Ascending aorta (tissue), 2 donors: ENCODE results near the gene PHF13. TPM values are rescaled to one million over a fixed set of nuclear protein-coding genes. Genes with fewer than 3 reads are reported as not detected.

Experiments used
- DNase-seq, 2 donors: peaks; one replicate each; pipeline ENCODE4 v3.0.0-alpha.2; 2019; ENCODE audit warnings: low spot score in 2 of 2
- H3K27ac ChIP-seq, 2 donors: fragments of 200-600 bp; sonication (generic); one replicate each; pipeline ENCODE4 v1.5.1; 2016 to 2017; ENCODE audit warnings: mild to moderate bottlenecking in 1 of 2
- H3K27me3 ChIP-seq: fragments of 200-600 bp; sonication (generic); one replicate; pipeline ENCODE4 v1.5.1; 2017
- H3K36me3 ChIP-seq, 2 donors: fragments of 200-600 bp; sonication (generic); one replicate each; pipeline ENCODE4 v1.5.1; 2016
- H3K4me1 ChIP-seq, 2 donors: fragments of 200-600 bp; sonication (generic); one replicate each; pipeline ENCODE4 v1.5.1; 2016 to 2017; ENCODE audit warnings: mild to moderate bottlenecking in 1 of 2
- H3K4me3 ChIP-seq, 2 donors: fragments of 200-600 bp; sonication (generic); one replicate each; pipeline ENCODE4 v1.5.1; 2016 to 2017; ENCODE audit warnings: mild to moderate bottlenecking in 1 of 2
- H3K9me3 ChIP-seq, 2 donors: fragments of 200-600 bp; sonication (generic); one replicate each; pipeline ENCODE4 v1.5.1; 2016
- CTCF ChIP-seq, 3 experiments: fragments of 200-600 bp in 2 of 3; fragments of 450-650 bp in 1 of 3; sonication (generic) in 2 of 3; IDR thresholded peaks; one replicate each; pipeline ENCODE4 v1.5.1; 2016 to 2019; ENCODE audit warnings: antibody characterized with exemption in 3 of 3, mild to moderate bottlenecking in 1 of 3, moderate library complexity in 1 of 3
- intact Hi-C: fragments of 100-400 bp; cut with DNase I; formaldehyde crosslinking; loops from one replicate; pipeline ENCODE4 v1.15.1; 2023
- total RNA-seq: library from RNA; depleted of rRNA; stranded (reverse); fragments of >200 nt; gene quantifications from one replicate; pipeline ENCODE4 v1.1.0, GENCODE V29; 2016

The PHF13 gene
- total RNA-seq, 1 donor from 2014 or later: 1.5 TPM

- Histone ChIP-seq H3K36me3 (peaks cover 34 to 52% of the 10 kb centered on the region in 2 donors), H3K4me1 (no peaks in the 10 kb centered on the region), H3K27ac (no peak overlapping the region), H3K4me3 (no peak overlapping the region), H3K27me3 (no peaks in the 10 kb centered on the region), H3K9me3 (no peaks in the 10 kb centered on the region)
- DNase-seq: no peak
- no peak for TF ChIP-seq CTCF (IDR thresholded peaks at IDR 0.05)
- intact Hi-C loops: no loop called here
These were observed 5.5 kb downstream of the PHF13 start for GRCh38 chr1:6619045-6619444.

GRCh38 chr1:6621429-6622391 lies 8.2 kb downstream of the PHF13 start:
- DNase-seq: no peak
- TF ChIP-seq CTCF (IDR thresholded peaks at IDR 0.05): no peak
- Histone ChIP-seq H3K27ac (no peak overlapping the region), H3K4me3 (no peak overlapping the region), H3K36me3 (peaks cover 34 to 52% of the 10 kb centered on the region in 2 donors), H3K27me3 (no peaks in the 10 kb centered on the region), H3K9me3 (no peaks in the 10 kb centered on the region), H3K4me1 (peaks cover 4 to 14% of the 10 kb centered on the region in 2 donors)
- intact Hi-C loops: loop anchor here (10.0 kb wide), 1 partner anchor 83 kb away; the partner anchor contains the start of gene DNAJC11

- DNase-seq: no peak
- no peaks in the 10 kb centered on the region for H3K9me3 ChIP-seq
- peaks cover 34 to 52% of the 10 kb centered on the region in 2 donors for H3K36me3 ChIP-seq
- intact Hi-C loops: loop anchor here (10.0 kb wide), 1 partner anchor 82 kb away; the partner anchor contains the start of gene DNAJC11
- no peak overlapping the region for H3K4me3 ChIP-seq
- H3K27ac ChIP-seq: no peak overlapping the region
- no peaks in the 10 kb centered on the region for H3K27me3 ChIP-seq
- H3K4me1 ChIP-seq: peaks cover 4 to 14% of the 10 kb centered on the region in 2 donors
- no peak for TF ChIP-seq CTCF (IDR thresholded peaks at IDR 0.05)
These were observed 9.0 kb downstream of the PHF13 start for GRCh38 chr1:6622396-6623152.

- no peaks in the 10 kb centered on the region for H3K9me3 ChIP-seq
- no peak for DNase-seq
- H3K27me3 ChIP-seq: no peaks in the 10 kb centered on the region
- no peak overlapping the region for H3K27ac ChIP-seq
- no peak overlapping the region for H3K4me3 ChIP-seq
- intact Hi-C loops: loop anchor here (10.0 kb wide), 1 partner anchor 81 kb away; the partner anchor contains the start of gene DNAJC11
- TF ChIP-seq CTCF (IDR thresholded peaks at IDR 0.05): no peak
- H3K36me3 ChIP-seq: peaks cover 42 to 47% of the 10 kb centered on the region in 2 donors
- peaks cover 4 to 14% of the 10 kb centered on the region in 2 donors for H3K4me1 ChIP-seq
These were observed 9.9 kb downstream of the PHF13 start for GRCh38 chr1:6623269-6623965.
